GM10266 (cell line): ENCODE measurements around the gene MYH7.
A peak's percentile ranks its signal among the peaks of the same experiment; 100 is the strongest.

Experiments
- DNase-seq: peaks from one replicate; pipeline ENCODE4 v3.0.0; 2012; ENCODE audit errors: extremely low spot score
- CTCF ChIP-seq: IDR thresholded peaks from 2 replicates; pipeline ENCODE4 v1.5.1; 2012; ENCODE audit warnings: mild to moderate bottlenecking, low read depth; ENCODE audit not compliant: control insufficient read depth, insufficient read depth; ENCODE audit errors: missing control alignments

Gene MYH7

GRCh38 chr14:23414906-23415820 lies 20.3 kb downstream of the MYH7 start:
- no peak for TF ChIP-seq CTCF
- DNase-seq = no peak

GRCh38 chr14:23414254-23414653 lies 21.2 kb downstream of the MYH7 start:
- TF ChIP-seq CTCF = no peak
- no peak for DNase-seq

- TF ChIP-seq CTCF = no peak
- DNase-seq = no peak
These were observed 21.8 kb downstream of the MYH7 start for GRCh38 chr14:23413681-23414080.

- no peak for TF ChIP-seq CTCF
- no peak for DNase-seq
These were observed 23.6 kb downstream of the MYH7 start for GRCh38 chr14:23411563-23412525.

- TF ChIP-seq CTCF = no peak
- DNase-seq = no peak
These were observed 25.4 kb downstream of the MYH7 start for GRCh38 chr14:23409966-23410635.

GRCh38 chr14:23409475-23409874 lies 26.0 kb downstream of the MYH7 start:
- DNase-seq = peak; percentile 53
- TF ChIP-seq CTCF = no peak

GRCh38 chr14:23408307-23408630 lies 27.2 kb downstream of the MYH7 start:
- TF ChIP-seq CTCF = no peak
- DNase-seq = no peak
